Measurements from ENCODE around the gene ZGLP1.
"Not testable (repeated sequence)": the region's sequence is repeated elsewhere in the genome, so short reads cannot be mapped to it uniquely, and the experiment has no call there.

ZGLP1 gene

GRCh38 chr19:10309423-10309822 is at the start of gene ZGLP1:
ZGLP1 (minus strand) TSS chr19:10309815.
- no peak for DNase-seq (ENCODE audit: low read depth in 3 of 3)

GRCh38 chr19:10356431-10356830 is 46.8 kb upstream of the ZGLP1 start:
- no peak for DNase-seq (ENCODE audit: low read depth in 3 of 3)

- peak; percentile 35 to 56 (median 48) for DNase-seq (ENCODE audit: low read depth in 3 of 3)
These were observed 44.3 kb upstream of the ZGLP1 start for GRCh38 chr19:10353793-10354391.

- no peak for DNase-seq (ENCODE audit: low read depth in 3 of 3)
These were observed 43.4 kb upstream of the ZGLP1 start for GRCh38 chr19:10352764-10353671.

- DNase-seq (ENCODE audit: low read depth in 3 of 3): no peak
These were observed 36.9 kb upstream of the ZGLP1 start for GRCh38 chr19:10346509-10346908.

GRCh38 chr19:10344780-10345179 is 35.2 kb upstream of the ZGLP1 start:
- no peak for DNase-seq (ENCODE audit: low read depth in 3 of 3)

GRCh38 chr19:10343495-10343894 is 33.9 kb upstream of the ZGLP1 start:
- DNase-seq (ENCODE audit: low read depth in 3 of 3): no peak

GRCh38 chr19:10339977-10340376 is 30.4 kb upstream of the ZGLP1 start:
- DNase-seq (ENCODE audit: low read depth in 3 of 3): no peak

GRCh38 chr19:10339380-10339960 is 29.9 kb upstream of the ZGLP1 start, which contains the start of gene ICAM3:
ICAM3 (minus strand) TSS chr19:10339624; CDS start chr19:10339614, 10 bp downstream.
- DNase-seq (ENCODE audit: low read depth in 3 of 3): peak; percentile 41 to 56 (median 47)

- DNase-seq (ENCODE audit: low read depth in 3 of 3): no peak
These were observed 29.3 kb upstream of the ZGLP1 start for GRCh38 chr19:10338940-10339339.

- DNase-seq (ENCODE audit: low read depth in 3 of 3): not testable (repeated sequence)
These were observed 27.1 kb upstream of the ZGLP1 start for GRCh38 chr19:10336725-10337124.

- no peak for DNase-seq (ENCODE audit: low read depth in 3 of 3)
These were observed 25.9 kb upstream of the ZGLP1 start for GRCh38 chr19:10335352-10335985.

GRCh38 chr19:10334588-10335351 is 25.2 kb upstream of the ZGLP1 start:
- peak; percentile 33 to 57 (median 37) for DNase-seq (ENCODE audit: low read depth in 3 of 3)

- DNase-seq (ENCODE audit: low read depth in 3 of 3): no peak
These were observed 24.4 kb upstream of the ZGLP1 start for GRCh38 chr19:10333758-10334587.

GRCh38 chr19:10332965-10333757 is 23.5 kb upstream of the ZGLP1 start, which contains the start of gene RAVER1:
RAVER1 (minus strand) TSS chr19:10333529; CDS start chr19:10333507, 22 bp downstream.
- DNase-seq (ENCODE audit: low read depth in 3 of 3): peak; percentile 96 to 99 (median 97)

GRCh38 chr19:10332158-10332964 is 22.7 kb upstream of the ZGLP1 start:
- DNase-seq (ENCODE audit: low read depth in 3 of 3): no peak

- DNase-seq (ENCODE audit: low read depth in 3 of 3): no peak
These were observed 19.9 kb upstream of the ZGLP1 start for GRCh38 chr19:10329555-10329954.

GRCh38 chr19:10328558-10329429 is 19.2 kb upstream of the ZGLP1 start:
- DNase-seq (ENCODE audit: low read depth in 3 of 3): no peak

All from stimulated activated CD4-positive, alpha-beta T cell treated with anti-CD3 and anti-CD28 coated beads, TNF-alpha, amount 100 ng/mL, for 48 hours (primary cell).